Limb (tissue), 2 donors: ENCODE results near the gene MSI2.

Experiments used
- DNase-seq, 2 donors: peaks; one replicate each; pipeline ENCODE4 v3.0.0-alpha.2; 2016; ENCODE audit errors: extremely low spot score in 2 of 2

MSI2 gene

DNA sequence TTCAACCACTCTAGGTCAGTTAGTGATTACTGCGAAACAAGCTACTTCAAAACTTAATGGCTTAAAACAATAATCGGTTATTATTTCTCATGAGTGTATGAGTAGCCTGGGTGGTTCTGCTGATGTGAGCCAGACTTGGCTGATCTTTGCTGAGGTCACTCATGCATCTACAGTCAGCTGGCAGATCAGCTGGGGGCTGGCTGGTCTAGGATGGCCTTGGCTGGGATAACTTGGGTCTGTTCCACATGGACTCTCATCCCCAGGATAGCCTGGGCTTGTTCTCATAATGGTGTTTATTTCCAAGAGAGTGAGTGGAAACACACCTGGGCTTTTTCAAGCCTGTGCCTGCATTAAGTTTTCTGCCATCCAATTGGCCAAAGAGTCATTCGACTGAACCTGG lies 475.7 kb downstream of the MSI2 start:
- no peak for DNase-seq

DNA sequence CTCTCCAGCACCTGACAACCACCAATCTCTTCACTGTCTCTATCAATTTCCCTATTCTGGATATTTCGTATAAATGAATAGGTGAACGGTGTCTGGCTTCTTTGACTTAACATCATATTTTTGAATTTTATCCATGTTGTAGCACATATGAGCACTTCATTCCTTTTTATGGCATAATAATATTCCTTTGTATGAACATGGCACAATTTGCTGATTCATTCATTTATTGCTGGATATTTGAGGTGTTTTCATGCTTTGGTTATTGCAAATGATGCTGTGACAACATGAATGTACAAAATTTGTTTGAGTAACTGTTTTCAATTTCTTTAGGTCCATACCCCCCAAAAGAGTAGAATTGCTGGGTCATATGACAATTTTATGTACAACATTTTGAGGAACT lies 476.8 kb downstream of the MSI2 start:
- DNase-seq: no peak
